Adipose tissue (tissue), 3 donors: ENCODE data around the gene DPH7. TPM values are rescaled to one million over a fixed set of nuclear protein-coding genes. Genes with fewer than 3 reads are reported as not detected.
"Not testable (repeated sequence)": the region's sequence is repeated elsewhere in the genome, so short reads cannot be mapped to it uniquely, and the experiment has no call there.

Source experiments
- H3K27ac ChIP-seq: one replicate; pipeline ENCODE4 v1.5.1; 2013; ENCODE audit warnings: low read depth, low read length
- WGBS, 3 donors: extraction: QIAGEN DNeasy Blood & Tissue Kit; methylation state at CpG; one replicate each; pipeline ENCODE4 v1.1.7; 2013; 5-methylcytosine and 5-hydroxymethylcytosine counted together
- polyA plus RNA-seq, 3 donors: library from polyadenylated mRNA; stranded (reverse); fragments of 200-250 nt; gene quantifications; one replicate each; pipeline ENCODE4 v1.2.3, GENCODE V29; 2013
- donor health status: healthy with polysubstance abuse.
- donor health status: Bipolar disorder and iron deficiency.
- donor health status: healthy.

Gene DPH7
- polyA plus RNA-seq, 3 donors: 12.8 to 33.4 (median 19.2) TPM

DNA sequence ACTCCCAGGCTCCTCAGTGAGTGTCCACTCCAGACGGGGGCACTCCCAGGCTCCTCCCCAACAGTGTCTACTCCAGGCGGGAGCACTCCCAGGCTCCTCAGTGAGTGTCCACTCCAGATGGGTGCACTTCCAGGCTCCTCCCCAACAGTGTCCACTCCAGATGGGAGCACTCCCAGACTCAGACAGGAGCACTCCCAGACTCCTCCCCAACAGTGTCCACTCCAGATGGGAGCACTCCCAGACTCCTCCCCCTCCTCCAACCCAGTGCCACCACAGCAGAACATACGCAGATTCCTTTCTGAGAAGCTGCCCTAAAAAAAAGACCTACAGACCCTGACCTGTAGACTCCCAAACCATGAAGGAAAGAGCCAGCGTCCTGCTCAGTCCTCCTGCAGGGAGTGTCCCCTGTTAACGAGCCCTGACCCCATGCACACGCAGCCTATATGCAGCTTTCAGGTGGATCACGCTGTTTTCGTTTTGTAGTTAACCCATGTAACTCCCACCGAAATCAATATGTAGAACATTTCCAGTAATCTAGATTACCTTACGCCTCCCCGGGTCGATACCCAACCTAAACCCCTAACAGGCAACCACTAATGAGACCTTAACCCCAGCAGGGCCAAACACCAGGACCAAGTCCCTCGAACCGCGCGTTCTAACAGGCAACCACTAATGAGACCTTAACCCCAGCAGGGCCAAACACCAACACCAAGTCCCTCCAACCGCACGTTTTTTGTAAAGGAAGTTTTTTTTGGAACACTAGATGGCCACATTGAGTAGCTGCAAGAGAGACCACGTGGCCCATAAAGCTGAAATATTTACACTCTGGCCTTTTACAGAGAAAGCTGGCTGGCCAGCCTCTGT lies 44.2 kb downstream of the DPH7 start:
- H3K27ac ChIP-seq: no peak overlapping the region
- WGBS, 3 donors: 23 to 51% (median 48%) methylated on average over 19 of the region's 19 CpGs

DNA sequence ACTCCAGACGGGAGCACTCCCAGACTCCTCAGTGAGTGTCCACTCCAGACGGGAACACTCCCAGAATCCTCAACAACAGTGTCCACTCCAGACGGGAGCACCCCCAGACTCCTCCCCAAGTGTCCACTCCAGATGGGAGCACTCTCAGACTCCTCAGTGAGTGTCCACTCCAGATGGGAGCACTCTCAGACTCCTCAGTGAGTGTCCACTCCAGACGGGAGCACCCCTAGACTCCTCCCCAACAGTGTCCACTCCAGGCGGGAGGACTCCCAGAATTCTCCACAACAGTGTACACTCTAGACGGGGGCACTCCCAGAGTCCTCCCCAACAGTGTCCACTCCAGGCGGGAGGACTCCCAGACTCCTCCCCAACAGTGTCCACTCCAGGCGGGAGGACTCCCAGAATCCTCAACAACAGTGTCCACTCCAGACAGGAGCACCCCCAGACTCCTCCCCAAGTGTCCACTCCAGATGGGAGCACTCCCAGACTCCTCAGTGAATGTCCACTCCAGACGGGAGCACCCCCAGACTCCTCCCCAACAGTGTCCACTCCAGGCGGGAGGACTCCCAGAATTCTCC lies 45.7 kb downstream of the DPH7 start:
- WGBS, 3 donors: 87 to 94% (median 94%) methylated on average over 10 of the region's 10 CpGs
- not testable (repeated sequence) for H3K27ac ChIP-seq

DNA sequence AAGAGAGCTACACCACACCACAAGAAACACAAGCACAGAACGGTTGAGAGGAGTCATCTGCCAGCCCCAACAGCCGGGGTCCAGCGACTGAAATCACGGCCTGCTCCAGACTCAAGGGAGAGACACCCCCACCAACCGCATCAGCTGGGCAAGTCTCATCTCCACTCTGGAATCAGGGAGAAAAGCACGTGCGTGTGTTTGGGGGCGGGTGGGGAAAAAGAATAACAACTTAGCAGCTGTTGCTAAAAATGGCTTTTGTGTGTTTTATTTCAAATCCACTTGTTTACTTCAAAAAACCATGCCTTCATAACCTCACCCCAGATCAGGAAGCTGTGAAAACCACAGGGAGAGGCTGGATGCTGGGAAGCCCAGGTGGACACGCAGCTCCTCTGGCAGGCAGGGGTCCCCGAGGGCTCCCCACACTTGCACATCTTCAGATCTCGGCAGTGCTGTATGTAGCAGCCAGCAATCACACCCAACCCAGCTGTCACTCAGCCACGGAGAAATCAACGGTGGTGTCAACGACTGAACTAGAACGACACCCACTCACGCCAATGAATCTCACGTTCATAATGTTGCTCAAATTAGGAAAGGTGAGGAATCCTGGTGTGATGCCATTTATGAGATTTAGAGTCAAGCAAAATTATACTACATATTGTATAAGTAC lies 47.5 kb downstream of the DPH7 start:
- H3K27ac ChIP-seq: no peak overlapping the region
- WGBS, 3 donors: 64 to 72% (median 64%) methylated on average over 17 of the region's 17 CpGs

DNA sequence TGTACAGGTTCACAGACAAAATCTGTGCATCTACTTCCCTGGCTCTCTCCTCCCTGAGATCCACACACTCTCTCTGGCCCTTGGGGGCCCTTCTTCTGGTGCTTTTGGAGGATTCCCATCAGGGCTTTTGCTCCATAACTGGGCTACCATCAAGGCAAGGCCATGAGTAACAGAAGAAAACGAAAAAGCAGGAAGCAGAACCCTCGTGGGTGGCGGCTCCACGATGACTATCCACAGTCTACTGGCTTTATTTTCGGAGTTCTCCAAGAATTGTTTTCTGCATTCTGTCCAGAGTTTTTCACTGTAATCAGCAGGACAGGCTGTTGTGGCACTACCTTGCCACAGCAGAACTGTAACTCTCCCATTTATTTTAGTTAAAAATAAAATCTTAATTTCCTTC lies 48.4 kb downstream of the DPH7 start:
- 61 to 77% (median 64%) methylated on average over 5 of the region's 5 CpGs for WGBS, 3 donors
- no peak overlapping the region for H3K27ac ChIP-seq

DNA sequence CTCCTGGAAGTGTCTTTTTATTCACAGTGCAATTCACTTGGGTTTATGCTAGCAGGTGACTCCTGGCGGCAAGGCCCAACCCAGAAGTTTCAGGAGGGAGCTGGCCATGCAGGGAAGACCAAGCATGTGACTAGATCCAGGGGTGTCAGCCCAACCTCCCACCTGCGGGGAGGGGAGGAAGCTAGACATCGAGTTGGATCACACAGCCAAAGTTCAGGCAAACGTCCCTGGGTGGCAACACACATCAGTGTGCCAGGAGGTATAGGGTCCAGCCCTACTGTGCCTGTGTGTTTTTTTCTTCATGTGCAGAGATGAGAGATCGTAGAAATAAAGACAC lies 53.8 kb downstream of the DPH7 start:
- no peak overlapping the region for H3K27ac ChIP-seq
- WGBS, 3 donors: 80 to 93% (median 88%) methylated on average over 5 of the region's 5 CpGs

DNA sequence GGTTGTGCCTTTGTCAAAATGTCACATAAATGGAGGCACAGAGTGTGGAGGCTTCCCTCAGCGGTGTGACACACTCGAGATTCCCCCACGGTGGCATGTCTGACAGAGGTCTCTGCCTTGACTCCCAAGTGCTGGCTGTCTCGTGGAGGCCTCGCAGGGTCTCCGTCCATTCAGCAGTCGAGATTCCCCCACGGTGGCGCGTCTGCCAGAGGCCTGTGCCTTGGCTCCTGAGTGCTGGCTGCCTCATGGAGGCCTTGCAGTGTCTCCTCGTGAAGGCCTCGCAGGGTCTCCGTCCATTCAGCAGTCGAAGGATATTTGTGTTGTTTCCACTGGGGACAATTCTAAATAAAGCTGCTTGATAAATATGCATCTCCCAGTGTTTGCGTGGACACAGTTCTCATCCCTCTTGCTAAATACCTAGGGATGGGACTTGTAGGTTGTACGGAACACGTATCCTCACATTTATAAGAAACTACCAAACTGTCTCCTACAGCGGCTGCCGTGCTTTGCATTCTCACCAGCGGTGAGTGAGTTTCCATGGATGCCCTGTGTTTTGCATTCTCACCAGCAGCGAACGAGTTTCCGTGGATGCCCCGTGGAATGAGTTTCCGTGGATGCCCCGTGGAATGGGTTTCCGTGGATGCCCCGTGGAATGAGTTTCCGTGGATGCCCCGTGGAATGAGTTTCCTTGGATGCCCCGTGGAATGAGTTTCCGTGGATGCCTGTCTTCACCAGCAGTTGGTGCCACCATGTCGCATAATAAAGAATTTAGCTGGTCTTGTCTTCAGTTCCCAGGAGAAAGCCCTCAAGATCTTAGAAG lies 54.4 kb downstream of the DPH7 start:
- 95 to 96% (median 95%) methylated on average over 33 of the region's 33 CpGs for WGBS, 3 donors
- no peak overlapping the region for H3K27ac ChIP-seq

DNA sequence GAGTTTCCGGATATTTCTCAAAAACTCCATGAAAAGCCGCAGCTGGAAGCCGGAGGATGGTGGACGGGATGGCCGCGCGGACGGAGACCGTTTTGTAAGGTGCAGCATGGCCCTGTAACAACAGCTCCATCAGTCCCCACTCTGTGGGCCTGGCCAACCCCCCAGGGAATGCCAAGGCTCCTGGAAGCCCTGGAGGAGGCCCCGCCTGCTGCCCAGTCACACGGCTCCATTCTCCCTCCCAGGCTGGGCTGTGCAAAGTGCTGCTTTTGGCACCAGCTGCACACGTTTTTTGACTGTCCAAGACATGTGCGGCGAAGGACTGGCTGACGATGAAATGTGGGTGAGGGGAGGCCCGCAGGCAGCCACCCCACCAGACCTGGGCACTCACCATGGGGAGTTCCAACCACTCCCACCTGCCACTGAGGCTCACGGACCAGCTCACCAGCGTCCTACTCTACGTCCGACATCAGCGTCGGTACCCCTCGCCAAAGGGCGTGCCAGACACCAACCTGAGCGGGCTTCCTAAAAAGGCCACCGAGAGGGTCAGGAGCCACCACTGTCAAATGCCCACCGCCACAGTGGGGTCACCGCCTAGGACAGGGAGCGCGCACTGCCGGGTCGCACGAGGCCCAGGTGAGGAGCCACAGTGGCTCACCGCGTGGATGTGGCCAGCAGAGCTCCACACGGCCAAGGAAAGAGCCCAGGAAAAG lies 55.8 kb downstream of the DPH7 start:
- 93 to 95% (median 95%) methylated on average over 36 of the region's 36 CpGs for WGBS, 3 donors
- no peak overlapping the region for H3K27ac ChIP-seq

DNA sequence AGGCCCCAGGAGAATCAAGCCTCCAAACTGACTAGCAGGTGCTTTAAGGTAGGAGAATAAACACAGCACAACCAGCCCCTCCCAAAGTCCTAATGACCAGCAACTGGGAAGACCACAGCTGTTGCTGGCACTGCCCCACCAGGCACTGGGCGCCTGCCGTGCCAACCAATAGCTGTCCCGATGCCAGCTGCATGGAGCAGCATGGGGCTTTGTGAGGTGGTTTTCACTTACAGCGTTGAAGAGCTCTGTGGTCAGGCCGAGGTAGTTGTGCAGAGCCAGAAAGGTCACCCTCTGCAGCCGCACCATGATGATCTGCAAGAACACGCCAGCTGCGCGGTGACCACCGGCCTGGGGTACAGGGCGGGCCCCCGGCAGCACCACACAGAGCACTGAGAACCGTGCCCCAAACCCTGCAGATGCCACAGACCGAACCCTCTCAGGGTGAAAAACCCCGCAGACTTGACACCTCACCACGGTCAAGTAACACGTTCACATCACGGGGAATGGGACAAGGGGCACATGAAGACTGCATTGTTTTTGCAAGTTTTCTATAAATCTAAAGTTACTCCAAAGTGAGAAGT lies 57.2 kb downstream of the DPH7 start:
- WGBS, 3 donors: 67 to 95% (median 94%) methylated on average over 18 of the region's 18 CpGs
- no peak overlapping the region for H3K27ac ChIP-seq

DNA sequence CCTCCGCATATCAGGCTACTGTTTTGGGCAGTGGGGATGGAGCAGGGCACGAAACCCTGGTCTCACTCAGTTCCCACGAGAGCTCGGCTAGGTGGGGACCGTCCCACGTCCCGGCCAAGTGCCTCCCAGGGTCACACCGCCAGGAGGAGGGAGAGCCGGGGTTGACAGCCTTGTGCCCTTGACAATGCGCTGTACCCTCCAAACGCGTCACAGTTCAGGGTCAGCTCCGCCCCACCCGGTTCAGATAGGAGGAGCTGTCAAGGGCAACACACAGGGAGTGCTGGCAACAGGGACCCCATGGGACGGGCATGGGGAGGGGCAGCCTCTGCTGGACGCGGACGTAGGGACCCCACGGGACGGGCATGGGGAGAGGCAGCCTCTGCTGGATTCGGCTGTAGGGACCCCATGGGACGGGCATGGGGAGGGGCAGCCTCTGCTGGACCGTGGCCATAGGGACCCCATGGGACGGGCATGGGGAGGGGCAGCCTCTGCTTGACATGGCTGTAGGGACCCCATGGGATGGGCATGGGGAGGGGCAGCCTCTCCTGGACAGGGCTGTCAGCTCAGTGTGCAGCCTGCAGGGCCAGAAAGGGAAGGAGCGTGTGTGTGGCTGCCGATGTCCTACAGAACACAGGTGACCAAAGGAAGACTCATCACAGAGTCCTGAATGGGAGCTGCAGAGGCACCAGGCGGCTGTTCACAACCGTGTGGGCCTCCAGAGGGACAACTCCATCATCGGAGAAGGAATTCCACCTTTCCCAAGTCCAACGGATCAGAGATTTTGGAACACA lies 57.9 kb downstream of the DPH7 start:
- 61 to 92% (median 90%) methylated on average over 30 of the region's 30 CpGs for WGBS, 3 donors
- H3K27ac ChIP-seq: no peak overlapping the region

DNA sequence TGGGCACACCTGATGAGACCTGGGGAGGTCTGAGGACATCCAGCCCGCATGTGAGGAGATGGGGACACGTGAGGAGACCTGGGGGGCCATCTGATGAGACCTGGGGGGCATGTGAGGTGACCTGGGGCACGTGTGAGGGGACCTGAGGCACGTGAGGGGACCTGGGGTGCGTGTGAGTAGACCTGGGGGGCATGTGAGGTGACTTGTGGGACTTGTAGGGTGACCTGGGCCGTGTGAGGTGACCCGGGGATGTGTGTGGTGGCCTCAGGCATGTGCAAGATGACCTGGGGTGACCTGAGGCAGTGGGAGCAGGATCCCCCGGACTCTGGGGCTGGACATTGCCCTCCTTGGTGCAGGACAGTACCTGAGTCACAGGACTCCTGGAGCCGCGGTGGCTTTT lies 59.2 kb downstream of the DPH7 start:
- H3K27ac ChIP-seq: no peak overlapping the region
- 88 to 93% (median 90%) methylated on average over 10 of the region's 10 CpGs for WGBS, 3 donors

DNA sequence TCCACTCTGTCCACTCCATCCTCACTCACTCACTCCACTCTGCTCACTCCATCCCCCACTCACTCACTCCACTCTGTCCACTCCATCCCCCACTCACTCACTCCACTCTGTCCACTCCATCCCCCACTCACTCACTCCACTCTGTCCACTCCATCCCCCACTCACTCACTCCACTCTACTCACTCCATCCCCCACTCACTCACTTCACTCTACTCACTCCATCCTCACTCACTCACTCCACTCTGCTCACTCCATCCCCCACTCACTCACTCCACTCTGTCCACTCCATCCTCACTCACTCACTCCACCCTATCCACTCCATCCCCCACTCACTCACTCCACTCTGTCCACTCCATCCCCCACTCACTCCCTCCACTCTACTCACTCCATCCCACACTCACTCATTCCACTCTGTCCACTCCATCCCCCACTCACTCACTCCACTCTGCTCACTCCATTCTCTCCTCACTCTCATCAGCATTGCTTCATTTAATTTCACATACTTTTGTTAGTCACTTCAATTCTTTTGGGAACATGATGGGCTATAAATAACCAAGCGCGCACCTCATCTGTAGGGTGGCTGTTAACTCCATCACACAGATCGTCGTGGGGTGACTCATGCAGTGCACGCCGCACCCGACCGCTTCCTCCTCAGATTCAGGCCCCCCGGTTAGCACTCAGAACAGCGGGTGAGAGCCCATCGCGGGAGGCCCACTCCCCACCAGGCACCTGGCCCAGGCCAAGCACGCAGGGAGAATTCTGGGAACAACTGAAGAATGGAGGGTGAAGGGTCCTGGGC lies 59.9 kb downstream of the DPH7 start:
- WGBS, 3 donors: 90 to 96% (median 94%) methylated on average over 13 of the region's 13 CpGs
- H3K27ac ChIP-seq: not testable (repeated sequence)

DNA sequence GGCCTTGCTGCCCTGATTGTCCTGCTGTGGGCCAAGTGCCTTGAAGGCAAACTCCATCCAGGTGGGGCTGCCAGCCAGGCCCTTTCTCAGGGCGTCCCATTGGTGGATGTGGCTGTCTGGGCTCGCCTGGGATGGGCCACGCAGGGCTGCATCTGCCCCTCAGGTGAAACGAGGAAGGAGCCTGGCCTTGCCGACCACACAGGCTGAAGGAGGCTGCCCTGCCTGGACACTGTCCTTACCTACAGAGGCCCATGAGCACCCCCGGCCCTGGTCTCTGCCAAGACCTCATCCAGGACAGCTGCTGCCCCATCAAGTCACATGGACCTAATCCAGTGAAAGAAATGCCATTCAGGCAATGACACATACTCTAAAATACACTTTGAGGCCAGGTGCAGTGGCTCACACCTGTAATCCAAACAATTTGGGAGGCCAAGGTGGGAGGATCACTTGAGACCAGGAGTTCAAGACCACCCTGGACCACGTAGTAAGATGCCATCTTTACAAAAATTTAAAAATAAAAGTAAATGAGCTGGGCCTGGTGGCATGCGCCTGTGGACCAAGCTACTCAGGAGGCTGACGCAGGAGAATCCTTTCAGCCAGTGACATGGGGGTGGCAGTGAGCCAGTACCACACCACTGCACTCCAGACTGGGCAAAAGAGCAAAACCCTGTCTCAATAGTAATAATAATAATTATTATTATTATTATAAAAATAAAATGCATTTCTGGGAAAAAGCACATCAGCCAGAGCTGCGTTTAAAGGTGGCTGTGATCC lies 62.4 kb downstream of the DPH7 start:
- WGBS, 3 donors: 85 to 89% (median 86%) methylated on average over 10 of the region's 10 CpGs

DNA sequence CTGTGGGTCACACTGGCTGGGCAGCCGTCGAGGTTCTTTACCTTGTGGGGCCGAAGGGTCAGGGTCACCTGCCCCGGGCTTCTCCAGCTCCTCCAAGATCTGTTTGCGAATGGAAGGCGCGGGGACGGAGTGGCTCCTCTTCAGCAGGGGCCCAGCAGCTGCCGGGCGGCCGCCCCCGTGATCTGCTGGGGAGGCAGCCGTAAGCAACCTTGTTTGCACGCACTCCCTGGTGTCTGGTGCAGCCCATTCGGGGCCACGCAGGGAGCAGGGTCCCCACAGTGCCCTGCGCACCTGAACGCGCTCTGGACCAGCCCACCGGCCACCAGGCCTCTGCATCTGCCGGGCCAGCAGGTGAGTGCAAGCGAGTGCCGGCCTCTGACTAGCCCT lies 63.4 kb downstream of the DPH7 start:
- WGBS, 3 donors: 87 to 90% (median 90%) methylated on average over 22 to 23 of the region's 23 CpGs
- no peak overlapping the region for H3K27ac ChIP-seq

More for the DNA sequence above, 62.4 kb downstream of the DPH7 start:
- no peak overlapping the region for H3K27ac ChIP-seq

DNA sequence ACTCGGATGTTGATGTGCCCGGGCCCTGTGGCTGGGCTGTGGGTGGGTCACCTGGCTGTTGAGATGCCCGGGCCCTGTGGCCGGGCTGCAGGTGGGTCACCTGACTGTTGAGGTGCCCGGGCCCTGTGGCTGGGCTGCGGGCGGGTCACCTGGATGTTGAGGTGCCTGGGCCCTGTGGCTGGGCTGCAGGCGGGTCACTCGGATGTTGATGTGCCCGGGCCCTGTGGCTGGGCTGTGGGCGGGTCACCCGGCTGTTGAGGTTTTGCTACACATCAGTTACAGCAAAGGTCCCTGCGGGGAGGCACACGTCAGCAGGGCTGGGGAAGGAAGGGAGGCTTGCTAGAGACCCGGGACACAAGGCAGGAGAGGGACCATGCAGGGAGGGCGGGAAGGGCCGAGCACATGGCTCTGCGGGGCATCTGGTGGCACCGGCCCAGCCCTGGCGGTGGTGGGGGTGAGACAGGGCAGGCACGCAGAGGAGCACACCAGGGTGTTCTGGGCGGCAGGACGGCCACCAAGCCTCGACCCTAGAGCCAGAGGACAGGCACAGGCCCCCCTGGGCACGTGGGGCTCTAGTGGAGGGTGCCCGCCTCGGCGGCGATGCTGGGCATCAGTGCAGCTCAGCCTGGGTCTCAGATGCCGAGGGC lies 63.9 kb downstream of the DPH7 start:
- WGBS, 3 donors: 92 to 96% (median 93%) methylated on average over 14 to 30 of the region's 30 CpGs
- no peak overlapping the region for H3K27ac ChIP-seq

DNA sequence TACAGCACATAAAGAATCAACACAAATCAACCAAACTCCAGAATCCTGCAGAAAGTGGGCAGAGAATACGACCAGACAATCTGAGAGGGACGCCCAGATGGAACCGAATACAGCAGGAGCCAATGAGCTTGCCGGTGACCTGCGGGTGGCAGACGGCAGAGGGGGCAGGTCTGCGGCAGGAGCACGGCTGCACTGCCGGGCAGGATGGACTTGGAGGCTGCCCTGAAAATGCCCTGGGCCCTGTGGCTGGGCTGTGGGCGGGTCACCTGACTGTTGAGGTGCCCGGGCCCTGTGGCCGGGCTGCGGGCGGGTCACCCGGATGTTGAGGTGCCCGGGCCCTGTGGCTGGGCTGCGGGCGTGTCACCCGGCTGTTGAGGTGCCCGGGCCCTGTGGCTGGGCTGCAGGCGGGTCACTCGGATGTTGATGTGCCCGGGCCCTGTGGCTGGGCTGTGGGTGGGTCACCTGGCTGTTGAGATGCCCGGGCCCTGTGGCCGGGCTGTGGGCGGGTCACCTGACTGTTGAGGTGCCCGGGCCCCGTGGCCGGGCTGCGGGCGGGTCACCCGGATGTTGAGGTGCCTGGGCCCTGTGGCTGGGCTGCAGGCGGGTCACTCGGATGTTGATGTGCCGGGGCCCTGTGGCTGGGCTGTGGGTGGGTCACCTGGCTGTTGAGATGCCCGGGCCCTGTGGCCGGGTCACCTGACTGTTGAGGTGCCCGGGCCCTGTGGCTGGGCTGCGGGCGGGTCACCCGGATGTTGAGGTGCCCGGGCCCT lies 64.7 kb downstream of the DPH7 start:
- H3K27ac ChIP-seq: not testable (repeated sequence)
- 81 to 91% (median 90%) methylated on average over 30 to 42 of the region's 42 CpGs for WGBS, 3 donors
